H9 (cell line): ENCODE data around the gene CTNNA3. TPM values are rescaled to one million over a fixed set of nuclear protein-coding genes. Genes with fewer than 3 reads are reported as not detected.

Source experiments
- DNase-seq: peaks from one replicate; pipeline ENCODE4 v3.0.0-alpha.2; 2017
- H2AFZ ChIP-seq: one replicate; pipeline ENCODE4 v1.6.1; 2013; ENCODE audit warnings: mild to moderate bottlenecking, low read length, control low read depth, moderate library complexity
- H2AK5ac ChIP-seq: 2 replicates; pipeline ENCODE4 v1.6.1; 2013; ENCODE audit warnings: low read length, control low read depth, mixed read lengths; ENCODE audit not compliant: insufficient read length
- H2BK120ac ChIP-seq: one replicate; pipeline ENCODE4 v1.6.1; 2013; ENCODE audit warnings: low read depth, mild to moderate bottlenecking, low read length, control low read depth, inconsistent platforms; ENCODE audit not compliant: poor library complexity, severe bottlenecking
- H2BK12ac ChIP-seq: 2 replicates; pipeline ENCODE4 v1.6.1; 2013; ENCODE audit warnings: low read length, control low read depth, mixed read lengths, low read depth; ENCODE audit not compliant: insufficient read length
- H2BK15ac ChIP-seq: 2 replicates; pipeline ENCODE4 v1.6.1; 2013; ENCODE audit warnings: low read depth, low read length, control low read depth
- H2BK20ac ChIP-seq: one replicate; pipeline ENCODE4 v1.6.1; 2013; ENCODE audit warnings: low read depth, mild to moderate bottlenecking, low read length, control low read depth, inconsistent platforms; ENCODE audit not compliant: poor library complexity, severe bottlenecking
- H2BK5ac ChIP-seq: 2 replicates; pipeline ENCODE4 v1.6.1; 2013; ENCODE audit warnings: low read length, control low read depth, mixed read lengths; ENCODE audit not compliant: insufficient read length
- H3K14ac ChIP-seq: 2 replicates; pipeline ENCODE4 v1.6.1; 2013; ENCODE audit warnings: low read length, control low read depth; ENCODE audit not compliant: insufficient read depth
- H3K18ac ChIP-seq: 2 replicates; pipeline ENCODE4 v1.6.1; 2013; ENCODE audit warnings: low read depth, mild to moderate bottlenecking, mixed read lengths, low read length, control low read depth; ENCODE audit not compliant: insufficient read length
- H3K23ac ChIP-seq: 2 replicates; pipeline ENCODE4 v1.6.1; 2013; ENCODE audit warnings: low read length, control low read depth, mixed read lengths, low read depth; ENCODE audit not compliant: insufficient read length
- H3K23me2 ChIP-seq: 2 replicates; pipeline ENCODE4 v1.6.1; 2013; ENCODE audit warnings: low read depth, mild to moderate bottlenecking, mixed read lengths, low read length, control low read depth; ENCODE audit not compliant: insufficient read length, poor library complexity, severe bottlenecking
- H3K27ac ChIP-seq: 2 replicates; pipeline ENCODE4 v1.5.1; 2013; ENCODE audit warnings: low read length, control low read depth, mixed read lengths, low read depth; ENCODE audit not compliant: insufficient read length
- H3K27me3 ChIP-seq: 2 replicates; pipeline ENCODE4 v1.6.1; 2013; ENCODE audit warnings: low read length, control low read depth, inconsistent platforms; ENCODE audit not compliant: insufficient read depth
- H3K4ac ChIP-seq: 2 replicates; pipeline ENCODE4 v1.6.1; 2013; ENCODE audit warnings: low read depth, mild to moderate bottlenecking, control low read depth, inconsistent platforms, low read length, moderate library complexity
- H3K4me1 ChIP-seq: 2 replicates; pipeline ENCODE4 v1.6.1; 2013; ENCODE audit warnings: low read length, control low read depth, inconsistent platforms; ENCODE audit not compliant: insufficient read depth
- H3K4me2 ChIP-seq: 2 replicates; pipeline ENCODE4 v1.6.1; 2013; ENCODE audit warnings: low read length, control low read depth, mixed read lengths; ENCODE audit not compliant: insufficient read length, insufficient read depth
- H3K56ac ChIP-seq: 2 replicates; pipeline ENCODE4 v1.6.1; 2013; ENCODE audit warnings: low read depth, mild to moderate bottlenecking, mixed read lengths, low read length, control low read depth; ENCODE audit not compliant: insufficient read length
- H3K79me1 ChIP-seq: 2 replicates; pipeline ENCODE4 v1.6.1; 2013; ENCODE audit warnings: low read depth, mild to moderate bottlenecking, moderate library complexity, low read length, control low read depth, inconsistent platforms; ENCODE audit not compliant: insufficient read depth, poor library complexity, severe bottlenecking
- H3K79me2 ChIP-seq: 2 replicates; pipeline ENCODE4 v1.6.1; 2013; ENCODE audit warnings: low read length, control low read depth, inconsistent platforms; ENCODE audit not compliant: insufficient read depth
- H3K9ac ChIP-seq: 2 replicates; pipeline ENCODE4 v1.6.1; 2013; ENCODE audit warnings: low read length, control low read depth, mixed read lengths; ENCODE audit not compliant: insufficient read length; ENCODE audit errors: extremely low read depth
- H3K9me3 ChIP-seq: one replicate; pipeline ENCODE4 v1.6.1; 2013; ENCODE audit warnings: low read depth, low read length, inconsistent platforms; ENCODE audit not compliant: control insufficient read depth
- H3T11ph ChIP-seq: one replicate; pipeline ENCODE4 v1.6.1; 2013; ENCODE audit warnings: mild to moderate bottlenecking, low read length, control low read depth, inconsistent platforms
- H4K20me1 ChIP-seq: one replicate; pipeline ENCODE4 v1.6.1; 2013; ENCODE audit not compliant: control insufficient read depth, insufficient read length, insufficient read depth
- H4K5ac ChIP-seq: 2 replicates; pipeline ENCODE4 v1.6.1; 2013; ENCODE audit warnings: low read depth, mild to moderate bottlenecking, mixed read lengths, low read length, control low read depth; ENCODE audit not compliant: insufficient read length
- H4K8ac ChIP-seq: replicated peaks from 2 replicates; pipeline ENCODE4 v1.6.1; 2013; ENCODE audit warnings: low read length, control low read depth, mixed read lengths, low read depth; ENCODE audit not compliant: insufficient read length
- H4K91ac ChIP-seq: 2 replicates; pipeline ENCODE4 v1.6.1; 2013; ENCODE audit warnings: low read depth, mild to moderate bottlenecking, moderate library complexity, mixed read lengths, low read length, control low read depth; ENCODE audit not compliant: insufficient read length
- H3K27ac Mint-ChIP-seq, 3 experiments: 2 replicates in 2 of 3; 3 replicates in 1 of 3; pipeline ENCODE4 v1.8.0; 2020 to 2021; ENCODE audit warnings: mixed read lengths in 3 of 3, mild to moderate bottlenecking in 1 of 3, moderate library complexity in 1 of 3
- H3K27me3 Mint-ChIP-seq: 2 replicates; pipeline ENCODE4 v1.8.0; 2021; ENCODE audit warnings: low read depth, mild to moderate bottlenecking, moderate library complexity, mixed read lengths
- H3K36me3 Mint-ChIP-seq, 3 experiments: 2 replicates in 2 of 3; 3 replicates in 1 of 3; pipeline ENCODE4 v1.8.0; 2020 to 2021; ENCODE audit warnings: low read depth in 3 of 3, mixed read lengths in 3 of 3; ENCODE audit not compliant: insufficient read depth in 1 of 3
- H3K4me1 Mint-ChIP-seq, 2 experiments: 2 replicates each; pipeline ENCODE4 v1.8.0; 2020; ENCODE audit warnings: mixed read lengths in 2 of 2
- H3K4me3 Mint-ChIP-seq, 2 experiments: 2 replicates in 1 of 2; 3 replicates in 1 of 2; pipeline ENCODE4 v1.8.0; 2020 to 2021; ENCODE audit warnings: mild to moderate bottlenecking in 2 of 2, mixed read lengths in 2 of 2, moderate library complexity in 1 of 2
- H3K9me3 Mint-ChIP-seq, 2 experiments: 2 replicates in 1 of 2; 3 replicates in 1 of 2; pipeline ENCODE4 v1.8.0; 2020; ENCODE audit warnings: mild to moderate bottlenecking in 2 of 2, mixed read lengths in 2 of 2, moderate library complexity in 1 of 2
- total RNA-seq: library from RNA; stranded (reverse); gene quantifications from 2 replicates; pipeline ENCODE4 v1.2.1, GENCODE V29; 2021
- TF ChIP-seq, protein P1 (sequence below): fragments of 200-600 bp; sonication (generic); conservative IDR thresholded peaks from 3 replicates; pipeline ENCODE4 v1.8.0; 2021; ENCODE audit warnings: antibody characterized with exemption, mild to moderate bottlenecking

The CTNNA3 gene
- total RNA-seq, 1 experiment from 2014 or later: 3.3 TPM

DNA sequence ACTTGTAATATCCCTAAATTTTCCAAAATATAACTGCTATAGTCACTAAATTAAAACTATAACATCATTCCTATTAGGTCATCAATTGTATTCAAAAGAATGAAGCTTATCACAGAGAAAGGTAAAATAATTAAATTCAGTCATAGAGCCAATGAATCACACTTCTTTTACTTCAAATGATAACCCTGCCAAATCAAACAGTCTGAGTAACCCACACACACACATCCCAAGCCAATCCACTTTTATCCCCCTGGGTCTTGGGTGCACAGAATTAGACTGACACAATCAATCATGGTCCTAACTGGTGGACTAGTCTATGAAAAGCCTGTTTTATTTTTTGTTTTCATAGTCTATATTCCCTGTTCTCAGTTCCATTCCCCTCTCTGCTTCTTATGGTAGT, 25.6 kb downstream of the CTNNA3 start:
- Histone ChIP-seq H3K23ac (no peak overlapping the region), H3T11ph (no peak overlapping the region), H2BK20ac (no peak overlapping the region), H2BK15ac (no peak overlapping the region), H3K79me1 (no peaks in the 10 kb centered on the region), H2AFZ (no peak overlapping the region), H3K27ac (no peak overlapping the region), H3K4ac (no peak overlapping the region), H3K4me1 (no peaks in the 10 kb centered on the region), H2BK5ac (no peak overlapping the region), H3K9ac (no peak overlapping the region), H4K5ac (no peak overlapping the region), H2BK12ac (no peak overlapping the region), H3K23me2 (no peaks in the 10 kb centered on the region), H3K4me2 (no peak overlapping the region), H3K18ac (no peak overlapping the region), H3K14ac (no peak overlapping the region), H4K8ac (no peak overlapping the region), H4K91ac (no peak overlapping the region), H2BK120ac (no peak overlapping the region), H3K56ac (no peak overlapping the region), H3K79me2 (no peaks in the 10 kb centered on the region), H2AK5ac (no peak overlapping the region), H3K9me3 (no peaks in the 10 kb centered on the region), H3K27me3 (no peaks in the 10 kb centered on the region), H4K20me1 (no peaks in the 10 kb centered on the region)
- Mint-ChIP-seq H3K9me3 (no peaks in the 10 kb centered on the region), H3K27ac (no peak overlapping the region), H3K4me3 (no peak overlapping the region), H3K27me3 (no peaks in the 10 kb centered on the region), H3K4me1 (peaks cover 3 to 8% of the 10 kb centered on the region in 2 experiments; a peak in 3 of 4 replicates), H3K36me3 (no peaks in the 10 kb centered on the region)
- no peak for DNase-seq
- TF ChIP-seq, protein P1, sequence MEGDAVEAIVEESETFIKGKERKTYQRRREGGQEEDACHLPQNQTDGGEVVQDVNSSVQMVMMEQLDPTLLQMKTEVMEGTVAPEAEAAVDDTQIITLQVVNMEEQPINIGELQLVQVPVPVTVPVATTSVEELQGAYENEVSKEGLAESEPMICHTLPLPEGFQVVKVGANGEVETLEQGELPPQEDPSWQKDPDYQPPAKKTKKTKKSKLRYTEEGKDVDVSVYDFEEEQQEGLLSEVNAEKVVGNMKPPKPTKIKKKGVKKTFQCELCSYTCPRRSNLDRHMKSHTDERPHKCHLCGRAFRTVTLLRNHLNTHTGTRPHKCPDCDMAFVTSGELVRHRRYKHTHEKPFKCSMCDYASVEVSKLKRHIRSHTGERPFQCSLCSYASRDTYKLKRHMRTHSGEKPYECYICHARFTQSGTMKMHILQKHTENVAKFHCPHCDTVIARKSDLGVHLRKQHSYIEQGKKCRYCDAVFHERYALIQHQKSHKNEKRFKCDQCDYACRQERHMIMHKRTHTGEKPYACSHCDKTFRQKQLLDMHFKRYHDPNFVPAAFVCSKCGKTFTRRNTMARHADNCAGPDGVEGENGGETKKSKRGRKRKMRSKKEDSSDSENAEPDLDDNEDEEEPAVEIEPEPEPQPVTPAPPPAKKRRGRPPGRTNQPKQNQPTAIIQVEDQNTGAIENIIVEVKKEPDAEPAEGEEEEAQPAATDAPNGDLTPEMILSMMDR: no peak
